ENCODE data around the gene TRAF3.

- TF ChIP-seq RAD21 (IDR thresholded peaks at IDR 0.05; ENCODE audit: low read depth), result no peak
- TF ChIP-seq NFIC (IDR thresholded peaks at IDR 0.05), result no peak
- TF ChIP-seq MAX (IDR thresholded peaks at IDR 0.05), result no peak
- no peak for TF ChIP-seq EP300 (IDR thresholded peaks at IDR 0.05; ENCODE audit: borderline replicate concordance)
- TF ChIP-seq TEAD4 (IDR thresholded peaks at IDR 0.05), result no peak
- no peak for TF ChIP-seq TAF1 (IDR thresholded peaks at IDR 0.05; ENCODE audit: low read depth)
Observed at GRCh38 chr14:102923201-102923924, 146.1 kb downstream of the TRAF3 start.
